Measurements from ENCODE around the gene PRG2.

GRCh38 chr11:57344826-57345225, 45.6 kb downstream of the PRG2 start:
- TF ChIP-seq POLR2A (IDR thresholded peaks at IDR 0.05; ENCODE audit: low read length) (no peak), GATA1 (IDR thresholded peaks at IDR 0.05; ENCODE audit: low read depth, low read length) (no peak)

All from erythroblast (primary cell).